Hippocampal formation (tissue), 2 donors: ENCODE data around the gene TAAR5.
"Not testable (repeated sequence)": the region's sequence is repeated elsewhere in the genome, so short reads cannot be mapped to it uniquely, and the experiment has no call there.

Experiments
- DNase-seq, 2 donors: peaks; one replicate each; lab custom pipeline; 2025; lab: John Stamatoyannopoulos, UW

TAAR5 gene

DNA sequence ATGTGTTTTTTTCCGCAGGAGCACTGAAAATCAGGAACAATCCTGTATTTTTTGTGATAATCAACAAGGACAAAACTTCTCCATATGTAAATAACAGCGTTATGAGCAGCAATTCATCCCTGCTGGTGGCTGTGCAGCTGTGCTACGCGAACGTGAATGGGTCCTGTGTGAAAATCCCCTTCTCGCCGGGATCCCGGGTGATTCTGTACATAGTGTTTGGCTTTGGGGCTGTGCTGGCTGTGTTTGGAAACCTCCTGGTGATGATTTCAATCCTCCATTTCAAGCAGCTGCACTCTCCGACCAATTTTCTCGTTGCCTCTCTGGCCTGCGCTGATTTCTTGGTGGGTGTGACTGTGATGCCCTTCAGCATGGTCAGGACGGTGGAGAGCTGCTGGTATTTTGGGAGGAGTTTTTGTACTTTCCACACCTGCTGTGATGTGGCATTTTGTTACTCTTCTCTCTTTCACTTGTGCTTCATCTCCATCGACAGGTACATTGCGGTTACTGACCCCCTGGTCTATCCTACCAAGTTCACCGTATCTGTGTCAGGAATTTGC, 19.2 kb downstream of the TAAR5 start, which contains the start of gene TAAR6:
TAAR6 (plus strand) TSS at position 102 of the 557 bp plus-strand sequence; CDS start at position 102, 0 bp downstream.
- peak; percentile 41 to 67 for DNase-seq

DNA sequence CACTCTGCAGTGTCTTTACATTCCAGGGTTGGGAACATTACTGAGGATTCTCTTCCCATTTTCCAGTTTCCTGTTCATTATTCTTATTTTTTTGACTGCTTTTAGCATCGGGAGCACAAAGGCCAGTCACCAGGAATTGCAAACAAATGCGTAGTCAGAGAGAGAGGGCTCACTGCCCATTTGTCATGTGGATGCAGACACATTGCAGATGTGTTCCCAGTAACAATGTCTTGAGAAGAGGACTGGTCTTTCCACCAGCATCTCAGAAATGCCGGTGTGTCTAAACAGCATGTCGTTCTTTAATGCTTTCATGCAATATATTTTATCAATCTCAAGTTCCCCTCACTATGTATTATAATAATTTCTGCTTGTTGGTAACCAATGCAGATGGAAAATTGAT, 20.4 kb downstream of the TAAR5 start:
- DNase-seq = peak; percentile 51 to 70

DNA sequence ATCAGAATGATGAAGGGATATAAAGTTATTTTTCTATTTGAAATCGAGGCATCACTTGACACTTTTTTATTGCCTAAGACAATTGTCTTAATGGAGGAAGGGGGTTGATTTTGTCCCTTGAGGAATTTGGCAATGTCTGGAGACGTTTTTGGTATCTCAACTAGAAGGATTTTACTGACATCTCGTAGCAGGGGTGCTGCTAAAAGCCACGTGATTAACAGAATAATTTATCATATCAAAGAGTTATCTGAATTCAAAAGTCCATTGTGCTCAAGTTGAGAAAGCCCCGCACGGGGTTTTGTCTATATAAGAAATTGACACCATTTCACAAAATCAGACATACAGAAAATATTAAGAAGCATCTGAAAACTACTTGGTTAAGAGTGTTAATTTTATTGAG, 20.9 kb downstream of the TAAR5 start:
- peak in 1 of 2 donors; percentile 48 for DNase-seq

DNA sequence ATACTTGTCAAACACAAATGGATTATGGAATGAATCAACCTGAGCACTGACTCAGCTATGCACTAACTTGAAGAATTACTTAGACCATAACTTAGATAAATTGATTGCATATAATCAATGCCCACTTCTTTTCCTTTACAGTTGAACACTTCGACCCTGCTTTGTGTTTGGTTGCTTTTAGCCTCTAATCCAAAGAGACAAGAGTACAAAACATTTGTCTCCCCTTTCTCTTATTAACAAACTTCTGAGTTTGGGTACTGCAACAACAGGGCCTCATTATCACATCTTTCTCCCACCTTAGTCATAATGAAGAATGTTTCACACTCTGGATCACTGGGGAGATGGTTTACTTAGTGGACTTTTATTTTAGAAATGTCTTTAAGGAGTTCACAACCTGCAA, 22.0 kb downstream of the TAAR5 start:
- DNase-seq = no peak

DNA sequence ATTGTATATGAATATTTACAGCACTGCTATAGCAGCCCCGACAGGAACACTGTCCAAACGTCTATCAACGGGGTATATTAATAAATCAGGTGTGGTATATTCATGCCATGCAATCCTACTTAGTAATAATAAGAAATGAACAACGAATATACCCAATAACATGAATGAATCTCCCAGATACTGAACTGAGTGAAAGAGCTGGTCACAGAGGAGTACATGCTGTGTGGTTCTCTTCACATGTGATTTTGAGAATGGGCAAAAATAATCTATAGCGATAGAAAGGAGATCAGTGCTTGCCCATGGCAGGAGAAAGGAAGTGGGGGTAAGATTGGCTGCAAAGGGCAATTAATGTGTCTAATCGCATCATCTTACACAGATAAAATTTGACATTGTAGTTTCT, 23.1 kb downstream of the TAAR5 start:
- no peak for DNase-seq

DNA sequence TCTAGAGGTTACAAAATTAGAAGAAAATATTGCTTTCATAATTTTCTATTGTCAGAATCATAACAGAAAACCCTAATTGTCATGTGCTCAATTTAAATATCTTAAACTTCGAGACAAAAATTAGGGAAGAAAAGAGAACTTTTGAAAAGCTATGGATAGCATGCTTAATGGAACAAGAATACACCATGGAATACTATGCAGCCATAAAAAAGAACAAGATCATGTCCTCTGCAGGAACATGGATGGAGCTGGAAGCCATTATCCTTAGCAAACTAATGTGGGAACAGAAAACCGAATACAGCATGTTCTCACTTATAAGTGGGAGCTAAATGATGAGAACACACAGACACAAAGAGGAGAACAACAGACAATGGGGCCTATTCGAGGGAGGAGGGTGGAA, 29.5 kb downstream of the TAAR5 start:
- not testable (repeated sequence) for DNase-seq

DNA sequence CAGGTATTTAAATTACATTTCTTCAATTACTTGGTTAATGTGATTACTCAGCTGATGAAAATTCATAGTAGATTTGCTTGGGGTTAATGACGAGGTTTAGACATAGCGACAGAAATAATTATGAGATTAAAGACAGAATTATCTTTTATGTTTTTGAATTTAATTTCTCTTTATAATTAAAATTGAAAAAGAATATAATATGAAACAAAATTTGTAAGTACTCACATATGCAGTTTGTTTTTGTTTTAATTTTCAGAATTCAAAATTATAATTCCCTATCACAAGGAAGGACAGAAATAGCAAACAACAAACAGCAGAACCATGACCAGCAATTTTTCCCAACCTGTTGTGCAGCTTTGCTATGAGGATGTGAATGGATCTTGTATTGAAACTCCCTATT, 37.2 kb downstream of the TAAR5 start, which contains the start of gene TAAR8:
TAAR8 (plus strand) TSS at position 301 of the 400 bp plus-strand sequence; CDS start at position 322, 21 bp downstream.
- no peak for DNase-seq

DNA sequence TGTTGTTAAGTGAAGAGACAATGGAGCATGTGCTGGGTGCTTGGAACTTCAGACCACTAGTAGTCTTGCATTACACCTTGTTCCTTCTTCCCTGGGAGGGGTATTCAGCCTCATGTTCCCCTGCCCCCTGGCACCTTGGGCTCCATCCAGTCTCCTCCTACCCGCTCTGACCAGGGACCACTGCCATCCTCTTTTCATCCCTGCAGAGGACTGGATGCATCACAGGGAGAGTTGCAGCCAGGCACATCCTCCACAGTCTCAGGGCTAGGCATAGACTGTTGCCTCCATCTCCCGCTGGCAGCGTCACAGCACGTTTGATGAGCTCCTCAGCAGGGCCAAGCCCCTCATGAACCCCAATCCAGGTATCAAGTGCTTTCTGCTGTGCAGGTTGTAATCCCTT, 38.3 kb downstream of the TAAR5 start:
- no peak for DNase-seq

DNA sequence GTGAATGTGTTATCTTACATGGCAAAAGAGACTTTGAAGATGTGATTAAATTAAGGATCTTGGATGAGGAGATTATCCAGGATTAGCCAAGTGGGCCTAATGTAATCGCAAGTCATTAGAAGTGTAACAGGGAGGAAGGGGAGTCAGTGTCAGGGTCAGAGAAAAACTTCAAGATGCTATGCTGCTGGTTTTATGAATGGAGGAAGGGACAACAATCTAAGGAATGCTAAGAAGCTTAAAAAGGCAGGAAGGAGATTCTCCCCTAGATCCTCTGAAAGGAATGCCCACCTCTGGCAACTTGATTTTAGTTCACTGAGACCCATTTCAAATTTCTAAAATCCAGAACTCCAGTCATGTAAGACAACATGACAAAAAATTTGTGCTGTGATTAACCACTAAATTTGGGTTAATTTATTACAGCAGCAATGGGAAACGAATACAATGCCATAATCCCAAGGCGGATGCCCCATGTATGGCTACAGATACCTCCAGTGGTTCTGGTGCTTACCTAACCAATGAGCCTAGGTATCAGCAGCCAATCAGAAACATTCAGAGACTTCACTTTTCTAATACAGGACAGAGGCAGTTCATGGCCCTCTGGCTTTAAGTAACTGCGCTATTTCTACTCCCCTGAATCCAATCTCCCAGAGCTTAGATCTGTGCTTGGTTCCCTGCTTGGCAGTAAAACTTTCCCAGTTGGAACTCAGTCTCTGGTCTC, 40.6 kb downstream of the TAAR5 start:
- DNase-seq = no peak

DNA sequence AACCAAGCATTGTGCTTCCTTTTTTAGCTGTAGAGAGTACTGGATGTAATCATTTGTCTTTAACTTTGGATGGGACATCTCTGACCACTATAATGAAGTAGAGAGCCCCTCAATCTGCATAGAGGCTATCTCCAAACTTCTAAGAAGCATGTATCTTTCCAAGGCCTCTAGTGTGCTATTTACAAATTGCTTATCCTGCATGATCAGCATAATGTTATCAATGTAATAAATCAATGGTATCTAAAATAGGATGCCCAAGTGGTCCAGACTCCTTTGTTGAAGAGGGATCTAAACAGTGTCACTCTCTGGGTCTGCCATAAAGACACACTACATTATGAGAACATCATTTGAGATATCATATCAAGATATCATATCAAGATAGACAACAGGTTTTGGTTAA, 44.7 kb downstream of the TAAR5 start:
- no peak for DNase-seq
